Endothelial cell of umbilical vein (primary cell): ENCODE results near the gene BMPER. TPM values are rescaled to one million over a fixed set of nuclear protein-coding genes. Genes with fewer than 3 reads are reported as not detected.

ENCODE experiments used
- BruUV-seq: library from RNA; stranded (reverse); fragments of 400-500 nt; replicated peaks from 2 replicates; lab custom pipeline; 2021; lab: Mats Ljungman, UMichigan
- CTCF ChIA-PET: fragments of 300-600, 350-600 bp; sonication (Branson Sonifier 250); formaldehyde crosslinking; loops from one replicate; lab custom pipeline; 2021; ENCODE audit warnings: antibody characterized with exemption, inconsistent platforms; lab: Charles Lee
- POLR2A ChIA-PET: fragments of 300-600, 350-600 bp; sonication (Branson Sonifier 250); formaldehyde crosslinking; loops from one replicate; lab custom pipeline; 2021; ENCODE audit warnings: antibody characterized with exemption, inconsistent platforms; lab: Charles Lee
- DNase-seq: peaks from one replicate; pipeline ENCODE4 v3.0.0-alpha.2; 2011; ENCODE audit warnings: low read depth, low spot score
- FAIRE-seq: peaks from 2 replicates; lab custom pipeline; 2011; peaks lifted over from hg19 to GRCh38; lab: Jason Lieb, UNC
- H2AFZ ChIP-seq: 2 replicates; pipeline ENCODE4 v1.6.0; 2012; ENCODE audit warnings: low read depth, low read length, control low read depth, inconsistent platforms
- H3K27ac ChIP-seq: 2 replicates; pipeline ENCODE4 v1.5.1; 2011; ENCODE audit warnings: low read depth, mild to moderate bottlenecking, control low read depth, low read length, moderate library complexity; ENCODE audit not compliant: insufficient read depth
- H3K27me3 ChIP-seq, 2 experiments: 2 replicates each; pipeline versions ENCODE4 v1.6.0 to v1.6.1; 2011; ENCODE audit warnings: low read length in 2 of 2, mixed read lengths in 1 of 2; ENCODE audit not compliant: control insufficient read depth in 2 of 2, insufficient read depth in 2 of 2
- H3K36me3 ChIP-seq, 2 experiments: 2 replicates in 1 of 2; 3 replicates in 1 of 2; pipeline ENCODE4 v1.5.1; 2011; ENCODE audit warnings: low read length in 2 of 2, mild to moderate bottlenecking in 1 of 2, moderate library complexity in 1 of 2; ENCODE audit not compliant: control insufficient read depth in 2 of 2, insufficient read depth in 2 of 2; ENCODE audit errors: extremely low read depth in 1 of 2
- H3K4me1 ChIP-seq: 3 replicates; pipeline ENCODE4 v1.5.1; 2011; ENCODE audit warnings: mild to moderate bottlenecking, low read length; ENCODE audit not compliant: control insufficient read depth, insufficient read depth; ENCODE audit errors: extremely low read depth
- H3K4me2 ChIP-seq: 2 replicates; pipeline ENCODE4 v1.6.1; 2011; ENCODE audit warnings: low read length, control low read depth, mixed read lengths; ENCODE audit not compliant: insufficient read depth
- H3K4me3 ChIP-seq, 3 experiments: fragments of 200-600 bp in 1 of 3; sonication (generic), shearing (Covaris generic) in 1 of 3; replicated peaks in 1 of 3; 2 replicates each; pipeline ENCODE4 v1.5.1; 2011 to 2016; ENCODE audit warnings: control low read depth in 3 of 3, low read length in 3 of 3, mild to moderate bottlenecking in 2 of 3, inconsistent platforms in 1 of 3, low read depth in 1 of 3, moderate library complexity in 1 of 3; ENCODE audit not compliant: insufficient read depth in 1 of 3
- H3K79me2 ChIP-seq: 2 replicates; pipeline ENCODE4 v1.6.0; 2012; ENCODE audit warnings: low read length, inconsistent platforms; ENCODE audit not compliant: control insufficient read depth, insufficient read depth
- H3K9ac ChIP-seq: replicated peaks from 2 replicates; pipeline ENCODE3; 2011; ENCODE audit warnings: low read length, control low read depth; ENCODE audit not compliant: insufficient read depth; ENCODE audit errors: extremely low read depth
- H3K9me1 ChIP-seq: replicated peaks from 3 replicates; pipeline ENCODE4 v1.6.0; 2011; ENCODE audit warnings: mild to moderate bottlenecking, low read length; ENCODE audit not compliant: control insufficient read depth, insufficient read depth; ENCODE audit errors: extremely low read depth
- H3K9me3 ChIP-seq: replicated peaks from 2 replicates; pipeline ENCODE4 v1.5.1; 2012; ENCODE audit warnings: low read length, inconsistent platforms; ENCODE audit not compliant: control insufficient read depth, insufficient read depth
- H4K20me1 ChIP-seq: replicated peaks from 2 replicates; pipeline ENCODE3; 2011; ENCODE audit warnings: mild to moderate bottlenecking, low read length; ENCODE audit not compliant: control insufficient read depth, insufficient read depth; ENCODE audit errors: extremely low read depth
- CTCF ChIP-seq, 2 donors: IDR thresholded peaks; 1 replicate in 1 of 2; 2 replicates in 1 of 2; pipeline ENCODE4 v1.5.1; 2011; ENCODE audit warnings: low read length in 2 of 2, mild to moderate bottlenecking in 2 of 2, moderate library complexity in 2 of 2, control low read depth in 1 of 2, inconsistent platforms in 1 of 2, low read depth in 1 of 2; ENCODE audit not compliant: insufficient read depth in 1 of 2; ENCODE audit errors: extremely low read depth in 1 of 2
- EZH2 ChIP-seq: IDR thresholded peaks from 2 replicates; pipeline ENCODE4 v1.6.1; 2012; ENCODE audit warnings: borderline replicate concordance, low read depth, mild to moderate bottlenecking, moderate library complexity, low read length, inconsistent platforms; ENCODE audit not compliant: severe bottlenecking
- FOS ChIP-seq: IDR thresholded peaks from 2 replicates; pipeline ENCODE4 v1.6.1; 2011; ENCODE audit warnings: mild to moderate bottlenecking, low read length, moderate library complexity, borderline replicate concordance; ENCODE audit not compliant: insufficient read depth
- GATA2 ChIP-seq: IDR thresholded peaks from 2 replicates; pipeline ENCODE4 v1.7.0; 2011; ENCODE audit warnings: low read depth, mild to moderate bottlenecking, moderate library complexity, mixed read lengths, low read length; ENCODE audit not compliant: insufficient read length, insufficient read depth
- JUN ChIP-seq: IDR thresholded peaks from 2 replicates; pipeline ENCODE4 v1.6.1; 2011; ENCODE audit warnings: borderline replicate concordance, low read depth; ENCODE audit not compliant: insufficient read length, insufficient read depth
- MAX ChIP-seq: IDR thresholded peaks from 2 replicates; pipeline ENCODE4 v1.6.1; 2011; ENCODE audit not compliant: insufficient read depth, insufficient read length
- MYC ChIP-seq: IDR thresholded peaks from one replicate; pipeline ENCODE4 v1.6.1; 2011; ENCODE audit warnings: mild to moderate bottlenecking, low read depth, low read length
- POLR2A ChIP-seq: IDR thresholded peaks from 2 replicates; pipeline ENCODE4 v1.6.1; 2012; ENCODE audit warnings: low read depth, mild to moderate bottlenecking, control low read depth, low read length
- POLR2AphosphoS5 ChIP-seq: IDR thresholded peaks from 2 replicates; pipeline ENCODE4 v1.6.1; 2012; ENCODE audit warnings: low read depth, mild to moderate bottlenecking, control low read depth, low read length, moderate library complexity; ENCODE audit not compliant: insufficient read depth
- dilution Hi-C: fragments of 300-500 bp; cut with MboI; formaldehyde crosslinking; loops from one replicate; pipeline ENCODE4 v1.15.0; 2019; ENCODE audit warnings: low sequenced_read_pairs; ENCODE audit not compliant: extremely low pct_ligation_motif_present
- intact Hi-C: fragments of 100-400 bp; cut with micrococcal nuclease; formaldehyde crosslinking; loops from one replicate; pipeline ENCODE4 v1.10.0; 2022
- polyA plus RNA-seq, 4 experiments: library from polyadenylated mRNA; depleted of rRNA in 3 of 4; stranded (reverse) in 3 of 4; unstranded in 1 of 4; fragments of >200 nt; gene quantifications; 2 replicates each; pipeline versions ENCODE4 v1.2.1 to v1.2.3, GENCODE V29; 2011 to 2012; ENCODE audit warnings: missing spikeins in 1 of 4
- total RNA-seq: library from RNA; stranded (reverse); gene quantifications from 2 replicates; pipeline ENCODE4 v1.2.3, GENCODE V29; 2021

BMPER gene
- total and polyA plus RNA-seq, 2 donors (not counting 3 experiments of a cell fraction or from before 2014, with no cell fraction given): 0.10 to 0.13 TPM

- no peak for DNase-seq
- dilution Hi-C loops: no loop called here
- no peak overlapping the region for H2AFZ ChIP-seq
Measured at GRCh38 chr7:34096198-34096651, 190.9 kb downstream of the BMPER start.

More at GRCh38 chr7:34096198-34096651, 190.9 kb downstream of the BMPER start:
- intact Hi-C loops: no loop called here
- H3K27me3 ChIP-seq: no peaks in the 10 kb centered on the region
- H3K9me3 ChIP-seq: no peaks in the 10 kb centered on the region
- FAIRE-seq: no peak
- no TSS peak for BruUV-seq
- no peaks in the 10 kb centered on the region for H3K4me1 ChIP-seq
- H3K36me3 ChIP-seq: no peaks in the 10 kb centered on the region
- H3K9ac ChIP-seq: no peak overlapping the region
- ChIA-PET POLR2A (no interaction called here), CTCF (interaction anchor here (1.1 to 1.6 kb wide), 2 partner anchors 114 to 500 kb away, joined by 3 to 5 read pairs; no protein-coding TSS in a partner anchor)
- no peak overlapping the region for H3K4me2 ChIP-seq
- H3K9me1 ChIP-seq: no peaks in the 10 kb centered on the region
- no peaks in the 10 kb centered on the region for H4K20me1 ChIP-seq
- no peak for TF ChIP-seq JUN
- TF ChIP-seq POLR2A: no peak
- TF ChIP-seq MYC: no peak
- no peak for TF ChIP-seq MAX
- TF ChIP-seq GATA2: no peak
- TF ChIP-seq FOS: no peak
- TF ChIP-seq CTCF (IDR thresholded peaks at IDR 0.05; ENCODE audit: extremely low read depth in 1 of 2, insufficient read depth in 1 of 2, low read depth in 1 of 2, low read length in 2 of 2): no peak
- no peak for TF ChIP-seq EZH2
- no peak for TF ChIP-seq POLR2AphosphoS5
- no peaks in the 10 kb centered on the region for H3K79me2 ChIP-seq
- no peak overlapping the region for H3K27ac ChIP-seq
- no peak overlapping the region for H3K4me3 ChIP-seq
